Uterus (tissue), 2 donors: ENCODE data around the gene CBX1.

Experiments
- POLR2A ChIP-seq, 2 donors: fragments of 450-650 bp; IDR thresholded peaks; one replicate each; pipeline ENCODE4 v1.6.1; 2016; ENCODE audit warnings: antibody characterized with exemption in 2 of 2, mild to moderate bottlenecking in 1 of 2, moderate library complexity in 1 of 2
- TF ChIP-seq, protein P1 (sequence below), 4 experiments: fragments of 200-600 bp in 2 of 4; fragments of 450-650 bp in 2 of 4; sonication (generic) in 2 of 4; IDR thresholded peaks; one replicate each; pipeline ENCODE4 v1.5.1; 2016 to 2019; ENCODE audit warnings: antibody characterized with exemption in 4 of 4, mild to moderate bottlenecking in 2 of 4, moderate library complexity in 1 of 4

GRCh38 chr17:48121923-48122664 lies 20.8 kb upstream of the CBX1 start:
- TF ChIP-seq, protein P1, sequence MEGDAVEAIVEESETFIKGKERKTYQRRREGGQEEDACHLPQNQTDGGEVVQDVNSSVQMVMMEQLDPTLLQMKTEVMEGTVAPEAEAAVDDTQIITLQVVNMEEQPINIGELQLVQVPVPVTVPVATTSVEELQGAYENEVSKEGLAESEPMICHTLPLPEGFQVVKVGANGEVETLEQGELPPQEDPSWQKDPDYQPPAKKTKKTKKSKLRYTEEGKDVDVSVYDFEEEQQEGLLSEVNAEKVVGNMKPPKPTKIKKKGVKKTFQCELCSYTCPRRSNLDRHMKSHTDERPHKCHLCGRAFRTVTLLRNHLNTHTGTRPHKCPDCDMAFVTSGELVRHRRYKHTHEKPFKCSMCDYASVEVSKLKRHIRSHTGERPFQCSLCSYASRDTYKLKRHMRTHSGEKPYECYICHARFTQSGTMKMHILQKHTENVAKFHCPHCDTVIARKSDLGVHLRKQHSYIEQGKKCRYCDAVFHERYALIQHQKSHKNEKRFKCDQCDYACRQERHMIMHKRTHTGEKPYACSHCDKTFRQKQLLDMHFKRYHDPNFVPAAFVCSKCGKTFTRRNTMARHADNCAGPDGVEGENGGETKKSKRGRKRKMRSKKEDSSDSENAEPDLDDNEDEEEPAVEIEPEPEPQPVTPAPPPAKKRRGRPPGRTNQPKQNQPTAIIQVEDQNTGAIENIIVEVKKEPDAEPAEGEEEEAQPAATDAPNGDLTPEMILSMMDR (IDR thresholded peaks at IDR 0.05), result no peak
- TF ChIP-seq POLR2A (IDR thresholded peaks at IDR 0.05), result no peak
